ENCODE data around the gene WEE2.
A peak's percentile ranks its signal among the peaks of the same experiment; 100 is the strongest.
"Not testable (repeated sequence)": the region's sequence is repeated elsewhere in the genome, so short reads cannot be mapped to it uniquely, and the experiment has no call there.

The WEE2 gene

DNA sequence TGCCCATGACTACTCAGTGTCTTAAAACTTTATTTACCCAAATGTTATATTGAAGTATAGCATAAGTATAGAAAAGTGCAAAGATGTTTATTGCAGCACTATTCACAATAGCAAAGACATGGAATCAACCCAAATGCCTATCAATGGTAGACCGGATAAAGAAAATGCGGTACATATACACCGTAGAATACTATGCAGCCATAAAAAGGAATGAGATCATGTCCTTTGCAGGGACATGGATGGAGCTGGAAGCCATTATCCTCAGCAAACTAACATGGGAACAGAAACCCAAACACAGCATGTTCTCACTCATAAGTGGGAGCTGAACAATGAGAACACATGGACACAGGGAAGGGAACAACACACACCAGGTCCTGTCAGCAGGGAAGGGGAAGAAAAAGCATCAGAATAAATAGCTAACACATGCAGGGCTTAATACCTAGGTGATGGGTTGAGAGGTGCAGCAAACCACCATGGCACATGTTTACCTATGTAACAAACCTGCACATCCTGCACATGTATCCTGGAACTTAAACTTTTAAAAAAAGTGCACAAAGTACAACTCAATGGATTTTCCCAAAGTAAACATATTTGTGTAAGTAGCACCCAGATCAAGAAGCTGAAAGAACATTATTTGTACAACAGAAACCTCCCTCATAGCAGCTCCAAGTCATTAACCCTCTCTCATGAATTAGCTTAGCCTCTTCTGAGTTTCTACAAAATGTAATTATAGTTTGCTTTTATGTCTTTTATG lies 18.9 kb upstream of the WEE2 start:
- not testable (repeated sequence) for DNase-seq (ENCODE audit: insufficient read length, low spot score); FAIRE-seq

- DNase-seq (ENCODE audit: insufficient read length, low spot score) (no peak), FAIRE-seq (no peak)
Observed at GRCh38 chr7:141691540-141691939, 16.6 kb upstream of the WEE2 start.

DNA sequence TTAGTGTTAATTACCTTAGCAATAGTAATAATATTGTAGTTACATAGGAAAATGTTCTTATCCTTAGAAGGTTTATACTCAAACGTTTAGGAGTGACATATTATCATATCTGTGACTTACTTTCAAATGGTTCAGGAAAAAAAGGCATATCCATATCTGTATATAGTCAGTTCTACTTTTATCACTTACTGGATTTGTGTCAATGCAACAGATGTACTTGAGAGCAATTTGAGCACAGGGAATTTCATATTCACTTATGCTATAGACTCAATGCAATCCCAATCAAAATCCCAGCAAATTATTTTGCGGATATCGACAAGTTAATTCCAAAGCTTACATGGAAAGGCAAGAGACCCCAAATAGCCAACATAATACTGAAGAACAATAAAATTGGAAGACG lies 16.2 kb upstream of the WEE2 start:
- no peak for DNase-seq (ENCODE audit: insufficient read length, low spot score)
- FAIRE-seq: no peak

DNA sequence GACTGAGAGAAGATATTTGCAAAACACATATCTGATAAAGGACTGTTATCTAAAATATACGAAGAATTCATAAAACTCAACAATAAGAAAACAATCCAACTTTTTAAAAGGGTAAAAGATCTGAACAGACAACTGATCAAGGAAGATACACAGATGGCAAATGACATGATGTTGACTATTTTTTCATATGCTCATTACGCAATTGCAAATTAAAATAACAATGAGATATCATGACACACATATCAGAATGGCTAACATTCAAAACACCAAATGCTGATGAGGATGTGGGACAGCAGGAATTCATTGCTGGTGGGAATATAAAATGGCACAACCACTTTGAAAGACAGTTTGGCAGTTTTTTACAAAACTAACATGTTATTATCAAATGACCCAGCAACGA lies 15.1 kb upstream of the WEE2 start:
- DNase-seq (ENCODE audit: insufficient read length, low spot score) (no peak), FAIRE-seq (no peak)

GRCh38 chr7:141695803-141696289 lies 12.3 kb upstream of the WEE2 start:
- FAIRE-seq (no peak), DNase-seq (ENCODE audit: insufficient read length, low spot score) (no peak)

GRCh38 chr7:141696348-141696747 lies 11.8 kb upstream of the WEE2 start:
- FAIRE-seq (no peak), DNase-seq (ENCODE audit: insufficient read length, low spot score) (no peak)

DNA sequence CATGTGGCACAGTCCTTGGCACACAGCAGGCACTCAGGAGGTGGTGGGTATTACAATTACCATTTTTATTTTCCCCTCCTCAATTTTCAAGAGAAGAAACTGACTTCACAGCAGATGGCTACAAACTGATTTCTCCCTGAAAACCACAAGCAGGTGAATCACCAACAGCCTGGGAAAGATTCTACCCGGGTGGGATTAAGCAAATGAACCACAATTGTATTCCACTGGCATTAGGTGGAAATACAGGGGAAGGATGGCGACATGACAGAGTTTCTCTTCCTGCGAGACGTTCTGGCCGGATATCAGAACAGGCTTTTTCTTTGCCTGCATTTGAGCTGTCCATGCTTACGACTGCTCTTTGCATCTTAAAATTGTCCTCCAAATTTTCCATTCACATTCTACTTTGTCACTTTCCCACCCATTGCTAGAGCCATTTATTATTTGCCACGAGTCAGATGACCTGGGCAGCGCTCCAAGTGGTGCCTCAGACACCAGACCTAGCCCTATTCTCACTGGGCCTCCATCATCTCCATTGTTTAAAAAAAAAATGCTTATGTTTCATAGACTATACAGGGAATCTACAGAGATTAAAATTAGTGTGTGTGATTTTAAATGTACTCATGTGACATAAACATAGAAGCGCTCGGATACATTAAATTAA lies 10.8 kb upstream of the WEE2 start:
- FAIRE-seq (no peak), DNase-seq (ENCODE audit: insufficient read length, low spot score) (no peak)

DNA sequence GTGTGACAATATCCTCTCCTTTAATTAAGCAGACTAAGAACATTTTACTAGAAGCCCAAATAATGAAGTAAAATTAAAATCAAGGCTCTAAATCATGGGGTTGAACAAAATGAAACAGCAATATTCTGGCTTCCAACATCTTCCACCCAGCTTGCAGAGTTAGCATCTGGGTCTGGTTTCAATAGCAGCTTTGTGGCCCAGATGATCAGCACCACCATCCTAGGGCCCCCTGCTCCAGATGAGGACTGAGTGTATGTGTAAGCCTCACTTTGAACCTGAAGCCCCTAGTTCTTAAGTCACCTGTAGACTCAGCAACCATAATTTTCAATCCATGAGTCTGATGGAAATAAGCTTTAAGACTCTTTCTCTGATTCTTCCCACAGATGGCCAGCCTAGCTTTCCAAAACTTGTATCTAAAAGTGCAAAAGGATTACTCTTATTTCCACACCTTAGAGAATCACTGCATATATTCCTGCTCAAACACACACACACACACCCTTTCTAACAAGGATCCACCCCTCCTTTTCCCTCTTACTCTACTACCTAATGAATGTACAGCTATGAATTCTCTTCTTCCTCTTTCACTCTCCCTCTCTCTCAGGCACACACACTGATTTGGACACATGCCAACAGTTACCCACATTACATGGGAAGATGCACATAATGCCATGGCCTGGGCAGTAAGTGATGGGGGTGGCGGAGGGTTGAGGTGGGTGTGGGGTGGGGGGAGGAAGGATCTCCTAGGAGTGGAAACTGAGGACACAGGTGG lies 9.7 kb upstream of the WEE2 start:
- DNase-seq (ENCODE audit: insufficient read length, low spot score) (no peak), FAIRE-seq (no peak)

- DNase-seq (ENCODE audit: insufficient read length, low spot score) (no peak), FAIRE-seq (no peak)
Observed at GRCh38 chr7:141699860-141700259, 8.3 kb upstream of the WEE2 start.

GRCh38 chr7:141700296-141700847 lies 7.8 kb upstream of the WEE2 start:
- DNase-seq (ENCODE audit: insufficient read length, low spot score) (no peak), FAIRE-seq (no peak)

DNA sequence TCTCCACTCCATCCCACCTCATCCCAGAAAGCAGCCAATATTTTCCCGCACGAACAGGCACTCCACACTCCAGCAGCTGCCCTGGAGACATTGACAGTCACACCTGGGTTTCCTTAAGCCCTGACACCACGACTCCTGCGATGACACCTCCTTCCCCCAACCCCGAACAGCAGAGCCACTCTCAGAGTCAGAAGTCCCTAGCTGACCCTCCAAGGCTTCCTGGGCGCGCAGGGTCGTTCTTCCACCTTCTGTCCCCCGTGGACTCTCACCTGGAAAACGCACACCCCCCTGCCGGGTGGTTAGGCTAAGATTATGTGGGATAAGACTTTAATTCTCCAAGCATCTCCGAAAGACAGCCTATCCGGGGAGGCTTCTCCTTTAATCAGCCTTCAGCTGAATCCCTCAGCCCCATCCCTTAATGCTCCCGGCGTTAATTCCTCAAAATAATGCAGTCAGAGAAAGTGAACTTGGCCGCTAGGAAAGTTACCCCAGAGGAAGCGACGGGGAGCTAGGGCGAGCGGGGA lies 7.2 kb upstream of the WEE2 start:
- no peak for DNase-seq (ENCODE audit: insufficient read length, low spot score)
- FAIRE-seq: no peak

DNA sequence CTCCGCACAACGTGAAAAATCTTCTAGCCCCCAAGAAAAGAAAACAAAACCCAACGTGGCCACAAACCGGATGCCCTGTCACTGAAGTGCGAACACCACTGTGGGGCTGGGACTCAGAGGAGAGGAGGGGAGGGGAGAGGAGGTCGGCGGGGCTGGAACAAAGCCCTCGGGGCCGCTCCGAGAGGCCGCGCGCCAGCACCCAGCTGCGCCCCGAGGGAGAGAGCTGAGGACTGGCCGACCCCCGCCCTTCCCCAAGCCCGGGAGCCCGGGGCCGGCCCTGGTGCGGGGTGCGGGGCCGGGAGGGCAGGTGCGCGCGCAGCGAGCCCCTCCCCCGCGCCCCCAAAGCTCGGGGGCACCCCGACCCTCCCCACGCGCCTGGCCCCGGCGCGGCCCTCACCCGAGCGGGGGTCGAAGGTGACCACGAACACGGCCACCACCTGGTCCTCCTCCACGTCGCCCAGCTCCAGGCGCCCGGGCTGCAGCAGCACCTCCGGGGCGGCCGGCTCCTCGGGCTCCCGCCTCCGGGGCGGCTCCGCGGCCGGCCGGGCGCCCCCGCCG lies 6.6 kb upstream of the WEE2 start:
- DNase-seq (ENCODE audit: insufficient read length, low spot score) (peak; percentile 28), FAIRE-seq (no peak)

GRCh38 chr7:141702047-141702567 lies 6.0 kb upstream of the WEE2 start, which contains the start of gene DENND11:
DENND11 (minus strand) TSS chr7:141702166; CDS start chr7:141702153, 13 bp downstream.
- FAIRE-seq (no peak), DNase-seq (ENCODE audit: insufficient read length, low spot score) (peak; percentile 28)

GRCh38 chr7:141702892-141703291 lies 5.3 kb upstream of the WEE2 start:
- FAIRE-seq (no peak), DNase-seq (ENCODE audit: insufficient read length, low spot score) (no peak)

- DNase-seq (ENCODE audit: insufficient read length, low spot score): no peak
- no peak for FAIRE-seq
Observed at GRCh38 chr7:141704112-141704511, 4.0 kb upstream of the WEE2 start.

DNA sequence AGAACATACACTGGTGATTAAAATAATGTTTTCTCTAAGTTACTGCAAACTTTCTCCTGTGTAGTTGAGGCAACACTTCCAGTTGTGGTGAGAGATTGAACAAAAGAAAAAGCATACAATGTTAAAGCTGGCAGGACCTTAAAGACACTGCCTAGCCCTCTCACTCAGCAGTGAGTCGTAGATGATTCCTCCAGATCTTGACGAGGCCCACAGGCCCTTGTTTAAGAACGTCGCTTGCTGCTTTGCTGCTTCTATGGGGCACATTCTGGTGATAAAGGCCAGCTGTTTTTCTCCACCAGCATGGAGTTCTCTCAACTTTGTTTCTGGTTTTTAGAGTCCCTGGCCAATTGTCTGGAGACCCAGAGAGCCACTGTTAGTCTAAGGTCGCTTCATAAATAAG lies 3.4 kb upstream of the WEE2 start:
- DNase-seq (ENCODE audit: insufficient read length, low spot score): no peak
- FAIRE-seq: no peak

DNA sequence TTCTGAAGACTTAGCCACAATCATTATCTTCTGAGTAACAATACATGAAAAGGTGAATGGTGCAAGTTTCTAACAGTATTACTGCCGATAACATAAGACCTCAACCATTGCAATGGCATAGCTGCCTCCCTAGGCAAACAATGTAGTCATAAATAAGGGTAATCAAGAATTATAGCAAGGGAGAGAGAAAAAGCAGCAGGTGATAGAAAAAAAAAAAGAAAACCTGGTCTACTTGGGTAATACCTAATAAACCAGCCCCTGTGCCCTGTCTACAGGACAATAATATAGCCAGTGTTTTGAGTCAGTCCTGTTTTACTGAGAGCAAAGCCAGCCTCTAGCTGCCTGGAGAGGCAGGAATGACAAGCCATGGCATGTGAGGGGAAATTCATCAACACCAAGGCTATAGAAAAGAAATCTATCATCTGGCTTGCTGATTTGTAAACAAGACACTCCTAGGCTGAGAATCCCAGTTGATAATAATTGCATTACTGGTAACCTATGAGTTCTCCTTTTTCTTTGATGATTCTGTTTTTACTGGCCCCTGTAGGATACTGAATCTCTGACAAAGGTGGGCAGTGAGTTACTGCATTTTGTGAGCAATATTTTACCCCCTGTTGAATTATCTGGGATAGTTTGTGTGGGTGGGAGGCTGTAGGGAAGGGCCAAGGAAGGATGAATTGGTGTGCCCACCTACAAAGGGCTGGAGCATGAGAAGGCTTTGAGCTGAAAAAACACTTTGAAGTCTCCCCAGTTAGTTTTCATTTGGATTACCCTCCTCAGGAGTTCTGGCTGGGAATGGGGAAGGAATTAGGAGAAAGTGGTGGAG lies 1.7 kb upstream of the WEE2 start:
- DNase-seq (ENCODE audit: insufficient read length, low spot score) (no peak), FAIRE-seq (no peak)

DNA sequence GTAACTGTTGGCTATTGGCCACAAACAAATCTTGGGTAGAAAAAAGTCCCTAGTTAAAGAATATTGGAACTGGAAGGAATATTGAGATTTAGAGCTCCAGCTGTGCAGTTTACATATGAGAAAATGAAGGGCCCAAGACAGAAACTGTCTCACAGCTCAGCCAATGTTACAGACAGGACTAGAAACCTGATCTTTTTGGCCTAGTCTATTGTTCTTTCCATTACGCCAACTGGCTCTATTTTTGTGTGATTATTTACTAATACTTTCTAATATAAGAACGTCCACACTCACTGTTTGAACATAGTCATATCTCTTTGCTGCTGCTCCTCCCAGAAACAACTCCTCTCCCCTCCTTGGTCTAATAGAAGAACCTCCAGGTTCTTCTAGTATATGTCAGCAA lies 1.2 kb downstream of the WEE2 start:
- FAIRE-seq: no peak

GRCh38 chr7:141709749-141710148 lies 1.6 kb downstream of the WEE2 start:
- FAIRE-seq (no peak), DNase-seq (ENCODE audit: insufficient read length, low spot score) (no peak)

More for the DNA sequence above, 1.2 kb downstream of the WEE2 start:
- no peak for DNase-seq (ENCODE audit: insufficient read length, low spot score)
